ENCODE results near the gene MS4A3. TPM values are rescaled to one million over a fixed set of nuclear protein-coding genes. Genes with fewer than 3 reads are reported as not detected.
"Not testable (repeated sequence)": the region's sequence is repeated elsewhere in the genome, so short reads cannot be mapped to it uniquely, and the experiment has no call there.

MS4A3 gene
- total RNA-seq, 1 experiment from 2014 or later: not detected

DNA sequence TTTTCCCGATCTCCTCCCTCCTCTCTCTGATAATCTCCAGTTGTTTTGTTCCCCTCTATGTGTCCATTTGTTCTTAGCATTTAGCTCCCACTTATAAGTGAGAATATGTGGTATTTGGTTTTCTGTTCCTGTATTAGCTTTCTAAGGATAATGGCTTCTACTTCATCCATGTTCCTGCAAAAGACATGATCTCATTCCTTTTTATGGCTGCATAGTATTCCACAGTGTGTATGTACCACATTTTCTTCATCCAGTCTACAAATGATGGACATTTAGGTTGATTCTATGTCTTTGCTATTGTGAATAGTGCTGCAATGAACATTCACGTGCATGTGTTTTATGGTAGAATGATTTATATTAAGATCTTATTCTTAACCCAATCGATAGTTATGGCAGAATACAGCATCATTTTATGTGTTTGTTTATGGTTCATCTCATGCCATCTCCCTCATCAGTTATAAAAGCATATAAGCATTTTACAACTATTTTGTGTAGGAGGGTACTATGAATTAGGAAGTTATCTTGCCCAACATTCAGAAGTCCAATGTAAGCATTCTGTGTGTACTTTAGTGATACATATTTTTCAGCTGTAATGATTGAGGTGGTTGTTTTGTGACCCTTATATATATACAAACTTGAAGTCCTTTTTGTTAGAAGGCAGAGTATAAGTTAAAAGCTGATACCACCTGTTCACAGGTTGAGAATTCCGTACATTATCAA is 3.2 kb downstream of the MS4A3 start:
- no peak overlapping the region for H3K4me3 Mint-ChIP-seq (ENCODE audit: unreplicated experiment)
- H3K9me3 Mint-ChIP-seq (ENCODE audit: unreplicated experiment): peaks cover 7% of the 10 kb centered on the region
- ChIA-PET POLR2A (no interaction called here), CTCF (interaction anchor here (0.6 kb wide), 1 partner anchor 192 kb away, joined by 4 read pairs; no protein-coding TSS in a partner anchor)
- TF ChIP-seq, protein P1, sequence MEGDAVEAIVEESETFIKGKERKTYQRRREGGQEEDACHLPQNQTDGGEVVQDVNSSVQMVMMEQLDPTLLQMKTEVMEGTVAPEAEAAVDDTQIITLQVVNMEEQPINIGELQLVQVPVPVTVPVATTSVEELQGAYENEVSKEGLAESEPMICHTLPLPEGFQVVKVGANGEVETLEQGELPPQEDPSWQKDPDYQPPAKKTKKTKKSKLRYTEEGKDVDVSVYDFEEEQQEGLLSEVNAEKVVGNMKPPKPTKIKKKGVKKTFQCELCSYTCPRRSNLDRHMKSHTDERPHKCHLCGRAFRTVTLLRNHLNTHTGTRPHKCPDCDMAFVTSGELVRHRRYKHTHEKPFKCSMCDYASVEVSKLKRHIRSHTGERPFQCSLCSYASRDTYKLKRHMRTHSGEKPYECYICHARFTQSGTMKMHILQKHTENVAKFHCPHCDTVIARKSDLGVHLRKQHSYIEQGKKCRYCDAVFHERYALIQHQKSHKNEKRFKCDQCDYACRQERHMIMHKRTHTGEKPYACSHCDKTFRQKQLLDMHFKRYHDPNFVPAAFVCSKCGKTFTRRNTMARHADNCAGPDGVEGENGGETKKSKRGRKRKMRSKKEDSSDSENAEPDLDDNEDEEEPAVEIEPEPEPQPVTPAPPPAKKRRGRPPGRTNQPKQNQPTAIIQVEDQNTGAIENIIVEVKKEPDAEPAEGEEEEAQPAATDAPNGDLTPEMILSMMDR (IDR thresholded peaks at IDR 0.05; ENCODE audit: unreplicated experiment): no peak
- H3K4me1 Mint-ChIP-seq (ENCODE audit: insufficient read depth, unreplicated experiment): no peaks in the 10 kb centered on the region
- no peaks in the 10 kb centered on the region for H3K36me3 Mint-ChIP-seq (ENCODE audit: insufficient read depth, unreplicated experiment)
- BruUV-seq (replicated peaks): no TSS peak
- no peak for DNase-seq (ENCODE audit: unreplicated experiment)
- H3K27ac Mint-ChIP-seq (ENCODE audit: low read depth, unreplicated experiment): no peak overlapping the region
- peaks cover 9% of the 10 kb centered on the region for H3K27me3 Mint-ChIP-seq (ENCODE audit: insufficient read depth, unreplicated experiment)
- intact Hi-C loops (cut with micrococcal nuclease): no loop called here

- CTCF ChIA-PET: no interaction called here
- no TSS peak for BruUV-seq (replicated peaks)
- intact Hi-C loops (cut with micrococcal nuclease): no loop called here
- no peak overlapping the region for H3K27ac Mint-ChIP-seq (ENCODE audit: low read depth, unreplicated experiment)
- peaks cover 7% of the 10 kb centered on the region for H3K9me3 Mint-ChIP-seq (ENCODE audit: unreplicated experiment)
- H3K4me1 Mint-ChIP-seq (ENCODE audit: insufficient read depth, unreplicated experiment): no peaks in the 10 kb centered on the region
- POLR2A ChIA-PET: no interaction called here
- no peaks in the 10 kb centered on the region for H3K36me3 Mint-ChIP-seq (ENCODE audit: insufficient read depth, unreplicated experiment)
- H3K27me3 Mint-ChIP-seq (ENCODE audit: insufficient read depth, unreplicated experiment): no peaks in the 10 kb centered on the region
- no peak for DNase-seq (ENCODE audit: unreplicated experiment)
- TF ChIP-seq, protein P1 (IDR thresholded peaks at IDR 0.05; ENCODE audit: unreplicated experiment): no peak
- H3K4me3 Mint-ChIP-seq (ENCODE audit: unreplicated experiment): no peak overlapping the region
Measured at GRCh38 chr11:60064111-60064510, 7.6 kb downstream of the MS4A3 start.

- DNase-seq (ENCODE audit: unreplicated experiment): no peak
- no peak overlapping the region for H3K27ac Mint-ChIP-seq (ENCODE audit: low read depth, unreplicated experiment)
- H3K36me3 Mint-ChIP-seq (ENCODE audit: insufficient read depth, unreplicated experiment): no peaks in the 10 kb centered on the region
- no peak overlapping the region for H3K4me3 Mint-ChIP-seq (ENCODE audit: unreplicated experiment)
- TF ChIP-seq, protein P1 (IDR thresholded peaks at IDR 0.05; ENCODE audit: unreplicated experiment): no peak
- ChIA-PET CTCF (interaction anchor here (0.6 to 1.2 kb wide), 2 partner anchors 35 to 299 kb away, joined by 3 to 5 read pairs; no protein-coding TSS in a partner anchor), POLR2A (interaction anchor here (0.6 to 0.8 kb wide), 2 partner anchors 25 to 879 kb away, joined by 3 read pairs; no protein-coding TSS in a partner anchor)
- H3K27me3 Mint-ChIP-seq (ENCODE audit: insufficient read depth, unreplicated experiment): no peaks in the 10 kb centered on the region
- no TSS peak for BruUV-seq (replicated peaks)
- no peaks in the 10 kb centered on the region for H3K4me1 Mint-ChIP-seq (ENCODE audit: insufficient read depth, unreplicated experiment)
- intact Hi-C loops (cut with micrococcal nuclease): no loop called here
- H3K9me3 Mint-ChIP-seq (ENCODE audit: unreplicated experiment): no peaks in the 10 kb centered on the region
Measured at GRCh38 chr11:60065801-60066200, 9.3 kb downstream of the MS4A3 start.

GRCh38 chr11:60069450-60069849 is 13.0 kb downstream of the MS4A3 start:
- intact Hi-C loops (cut with micrococcal nuclease): no loop called here
- no peak for DNase-seq (ENCODE audit: unreplicated experiment)
- ChIA-PET POLR2A (no interaction called here), CTCF (no interaction called here)
- Mint-ChIP-seq H3K4me1 (ENCODE audit: insufficient read depth, unreplicated experiment) (no peaks in the 10 kb centered on the region), H3K36me3 (ENCODE audit: insufficient read depth, unreplicated experiment) (no peaks in the 10 kb centered on the region), H3K27ac (ENCODE audit: low read depth, unreplicated experiment) (no peak overlapping the region), H3K4me3 (ENCODE audit: unreplicated experiment) (no peak overlapping the region), H3K9me3 (ENCODE audit: unreplicated experiment) (peaks cover 8% of the 10 kb centered on the region), H3K27me3 (ENCODE audit: insufficient read depth, unreplicated experiment) (no peaks in the 10 kb centered on the region)
- BruUV-seq (replicated peaks): no TSS peak
- TF ChIP-seq, protein P1 (IDR thresholded peaks at IDR 0.05; ENCODE audit: unreplicated experiment): no peak

GRCh38 chr11:60071644-60072043 is 15.2 kb downstream of the MS4A3 start:
- intact Hi-C loops (cut with micrococcal nuclease); BruUV-seq (replicated peaks); H3K27me3 Mint-ChIP-seq (ENCODE audit: insufficient read depth, unreplicated experiment); H3K4me1 Mint-ChIP-seq (ENCODE audit: insufficient read depth, unreplicated experiment); H3K9me3 Mint-ChIP-seq (ENCODE audit: unreplicated experiment); H3K27ac Mint-ChIP-seq (ENCODE audit: low read depth, unreplicated experiment); H3K36me3 Mint-ChIP-seq (ENCODE audit: insufficient read depth, unreplicated experiment); DNase-seq (ENCODE audit: unreplicated experiment); H3K4me3 Mint-ChIP-seq (ENCODE audit: unreplicated experiment); POLR2A ChIA-PET: not testable (repeated sequence)
- CTCF ChIA-PET: interaction anchor here (0.6 kb wide), 1 partner anchor 34 kb away, joined by 3 read pairs; no protein-coding TSS in a partner anchor

Measured in MCF 10A (cell line).